Vagina (tissue), 2 donors: ENCODE measurements around the gene CTBP2.

Experiments
- POLR2A ChIP-seq, 2 donors: fragments of 450-650 bp; IDR thresholded peaks; one replicate each; pipeline ENCODE4 v1.6.1; 2017; ENCODE audit warnings: antibody characterized with exemption in 2 of 2, mild to moderate bottlenecking in 2 of 2, moderate library complexity in 2 of 2
- TF ChIP-seq, protein P1 (sequence below), 3 experiments: fragments of 450-650 bp in 2 of 3; fragments of 200-600 bp in 1 of 3; sonication (generic) in 1 of 3; IDR thresholded peaks; one replicate each; pipeline ENCODE4 v1.5.1; 2017 to 2019; ENCODE audit warnings: antibody characterized with exemption in 3 of 3, mild to moderate bottlenecking in 2 of 3, moderate library complexity in 2 of 3

- TF ChIP-seq, protein P1, sequence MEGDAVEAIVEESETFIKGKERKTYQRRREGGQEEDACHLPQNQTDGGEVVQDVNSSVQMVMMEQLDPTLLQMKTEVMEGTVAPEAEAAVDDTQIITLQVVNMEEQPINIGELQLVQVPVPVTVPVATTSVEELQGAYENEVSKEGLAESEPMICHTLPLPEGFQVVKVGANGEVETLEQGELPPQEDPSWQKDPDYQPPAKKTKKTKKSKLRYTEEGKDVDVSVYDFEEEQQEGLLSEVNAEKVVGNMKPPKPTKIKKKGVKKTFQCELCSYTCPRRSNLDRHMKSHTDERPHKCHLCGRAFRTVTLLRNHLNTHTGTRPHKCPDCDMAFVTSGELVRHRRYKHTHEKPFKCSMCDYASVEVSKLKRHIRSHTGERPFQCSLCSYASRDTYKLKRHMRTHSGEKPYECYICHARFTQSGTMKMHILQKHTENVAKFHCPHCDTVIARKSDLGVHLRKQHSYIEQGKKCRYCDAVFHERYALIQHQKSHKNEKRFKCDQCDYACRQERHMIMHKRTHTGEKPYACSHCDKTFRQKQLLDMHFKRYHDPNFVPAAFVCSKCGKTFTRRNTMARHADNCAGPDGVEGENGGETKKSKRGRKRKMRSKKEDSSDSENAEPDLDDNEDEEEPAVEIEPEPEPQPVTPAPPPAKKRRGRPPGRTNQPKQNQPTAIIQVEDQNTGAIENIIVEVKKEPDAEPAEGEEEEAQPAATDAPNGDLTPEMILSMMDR (IDR thresholded peaks at IDR 0.05) = no peak
- TF ChIP-seq POLR2A (IDR thresholded peaks at IDR 0.05) = no peak
Measured at GRCh38 chr10:125009661-125010161, 150.7 kb downstream of the CTBP2 start.
